ENCODE data around the gene HAPLN3. TPM values are rescaled to one million over a fixed set of nuclear protein-coding genes. Genes with fewer than 3 reads are reported as not detected.

Gene HAPLN3
- total RNA-seq, 2 experiments from 2014 or later, result 37.3 to 49.1 TPM

- Mint-ChIP-seq H3K4me3 (no peak overlapping the region), H3K36me3 (no peaks in the 10 kb centered on the region), H3K27ac (no peak overlapping the region), H3K4me1 (no peaks in the 10 kb centered on the region), H3K27me3 (no peaks in the 10 kb centered on the region), H3K9me3 (ENCODE audit: low read depth) (no peaks in the 10 kb centered on the region)
- CTCF ChIA-PET, result interaction anchor here (3.3 kb wide), 1 partner anchor 212 kb away, joined by 21 read pairs; no protein-coding TSS in a partner anchor
- DNase-seq (no peak), ATAC-seq (no peak)
Observed at GRCh38 chr15:88835646-88836045, 59.7 kb downstream of the HAPLN3 start.

- H3K36me3 Mint-ChIP-seq, result no peaks in the 10 kb centered on the region
Observed at GRCh38 chr15:88835119-88835518, 60.2 kb downstream of the HAPLN3 start.

GRCh38 chr15:88834211-88834812 is 61.0 kb downstream of the HAPLN3 start:
- Mint-ChIP-seq H3K4me1 (no peaks in the 10 kb centered on the region), H3K4me3 (no peak overlapping the region), H3K27me3 (no peaks in the 10 kb centered on the region), H3K36me3 (no peaks in the 10 kb centered on the region), H3K9me3 (ENCODE audit: low read depth) (no peaks in the 10 kb centered on the region), H3K27ac (no peak overlapping the region)
- ATAC-seq (peak; percentile 55), DNase-seq (peak; percentile 44)
- CTCF ChIA-PET, result interaction anchor here (0.9 to 3.3 kb wide), 3 partner anchors 178 to 212 kb away, joined by 3 to 21 read pairs (median 4); no protein-coding TSS in a partner anchor

More at GRCh38 chr15:88835119-88835518, 60.2 kb downstream of the HAPLN3 start:
- Mint-ChIP-seq H3K9me3 (ENCODE audit: low read depth) (no peaks in the 10 kb centered on the region), H3K27me3 (no peaks in the 10 kb centered on the region), H3K4me1 (no peaks in the 10 kb centered on the region), H3K4me3 (no peak overlapping the region), H3K27ac (no peak overlapping the region)
- no peak for DNase-seq
- CTCF ChIA-PET, result interaction anchor here (3.3 kb wide), 1 partner anchor 211 kb away, joined by 21 read pairs; no protein-coding TSS in a partner anchor
- no peak for ATAC-seq

- no peaks in the 10 kb centered on the region for H3K4me1 Mint-ChIP-seq
- H3K36me3 Mint-ChIP-seq, result no peaks in the 10 kb centered on the region
- CTCF ChIA-PET, result interaction anchor here (0.6 to 3.3 kb wide), 4 partner anchors 178 to 212 kb away, joined by 3 to 21 read pairs (median 4); no protein-coding TSS in a partner anchor
- ATAC-seq (no peak), DNase-seq (no peak)
- no peaks in the 10 kb centered on the region for H3K9me3 Mint-ChIP-seq (ENCODE audit: low read depth)
- H3K27ac Mint-ChIP-seq, result no peak overlapping the region
- H3K27me3 Mint-ChIP-seq, result no peaks in the 10 kb centered on the region
- no peak overlapping the region for H3K4me3 Mint-ChIP-seq
Observed at GRCh38 chr15:88833731-88834100, 61.6 kb downstream of the HAPLN3 start.

GRCh38 chr15:88832820-88833730 is 62.3 kb downstream of the HAPLN3 start:
- Mint-ChIP-seq H3K4me3 (no peak overlapping the region), H3K27me3 (no peaks in the 10 kb centered on the region)
- CTCF ChIA-PET, result interaction anchor here (0.6 to 3.3 kb wide), 3 partner anchors 180 to 211 kb away, joined by 3 to 21 read pairs (median 4); no protein-coding TSS in a partner anchor

GRCh38 chr15:88830016-88830415 is 65.3 kb downstream of the HAPLN3 start:
- no peak overlapping the region for H3K4me3 Mint-ChIP-seq
- H3K36me3 Mint-ChIP-seq, result no peaks in the 10 kb centered on the region
- CTCF ChIA-PET, result no interaction called here
- no peak for DNase-seq
- peaks cover 5% of the 10 kb centered on the region for H3K27me3 Mint-ChIP-seq
- ATAC-seq, result no peak
- H3K27ac Mint-ChIP-seq, result no peak overlapping the region
- no peaks in the 10 kb centered on the region for H3K9me3 Mint-ChIP-seq (ENCODE audit: low read depth)
- no peaks in the 10 kb centered on the region for H3K4me1 Mint-ChIP-seq

More at GRCh38 chr15:88832820-88833730, 62.3 kb downstream of the HAPLN3 start:
- no peaks in the 10 kb centered on the region for H3K36me3 Mint-ChIP-seq
- H3K9me3 Mint-ChIP-seq (ENCODE audit: low read depth), result no peaks in the 10 kb centered on the region
- DNase-seq (no peak), ATAC-seq (no peak)
- no peak overlapping the region for H3K27ac Mint-ChIP-seq
- H3K4me1 Mint-ChIP-seq, result no peaks in the 10 kb centered on the region

- Mint-ChIP-seq H3K27ac (no peak overlapping the region), H3K27me3 (peaks cover 5% of the 10 kb centered on the region), H3K9me3 (ENCODE audit: low read depth) (no peaks in the 10 kb centered on the region), H3K36me3 (no peaks in the 10 kb centered on the region), H3K4me1 (no peaks in the 10 kb centered on the region), H3K4me3 (no peak overlapping the region)
- CTCF ChIA-PET, result no interaction called here
- DNase-seq, result no peak
- ATAC-seq, result no peak
Observed at GRCh38 chr15:88828791-88829190, 66.6 kb downstream of the HAPLN3 start.

Other genes with a start within 250 kb of the HAPLN3 start
- not detected for gene ACAN, start 92.1 kb downstream of the HAPLN3 start, total RNA-seq
- gene MFGE8, start 17.8 kb upstream of the HAPLN3 start, total RNA-seq, result 10 to 100 TPM; 22.9 to 38.1 TPM
- 10 to 100 TPM; 53.3 to 58.1 TPM for gene ABHD2, start 192.9 kb upstream of the HAPLN3 start, total RNA-seq